T-helper 1 cell (primary cell): Measurements from ENCODE around the gene CREB5.

Experiments
- DNase-seq, 5 donors: peaks; one replicate each; pipeline ENCODE4 v3.0.0-alpha.2; 2012 to 2020

CREB5 gene

DNA sequence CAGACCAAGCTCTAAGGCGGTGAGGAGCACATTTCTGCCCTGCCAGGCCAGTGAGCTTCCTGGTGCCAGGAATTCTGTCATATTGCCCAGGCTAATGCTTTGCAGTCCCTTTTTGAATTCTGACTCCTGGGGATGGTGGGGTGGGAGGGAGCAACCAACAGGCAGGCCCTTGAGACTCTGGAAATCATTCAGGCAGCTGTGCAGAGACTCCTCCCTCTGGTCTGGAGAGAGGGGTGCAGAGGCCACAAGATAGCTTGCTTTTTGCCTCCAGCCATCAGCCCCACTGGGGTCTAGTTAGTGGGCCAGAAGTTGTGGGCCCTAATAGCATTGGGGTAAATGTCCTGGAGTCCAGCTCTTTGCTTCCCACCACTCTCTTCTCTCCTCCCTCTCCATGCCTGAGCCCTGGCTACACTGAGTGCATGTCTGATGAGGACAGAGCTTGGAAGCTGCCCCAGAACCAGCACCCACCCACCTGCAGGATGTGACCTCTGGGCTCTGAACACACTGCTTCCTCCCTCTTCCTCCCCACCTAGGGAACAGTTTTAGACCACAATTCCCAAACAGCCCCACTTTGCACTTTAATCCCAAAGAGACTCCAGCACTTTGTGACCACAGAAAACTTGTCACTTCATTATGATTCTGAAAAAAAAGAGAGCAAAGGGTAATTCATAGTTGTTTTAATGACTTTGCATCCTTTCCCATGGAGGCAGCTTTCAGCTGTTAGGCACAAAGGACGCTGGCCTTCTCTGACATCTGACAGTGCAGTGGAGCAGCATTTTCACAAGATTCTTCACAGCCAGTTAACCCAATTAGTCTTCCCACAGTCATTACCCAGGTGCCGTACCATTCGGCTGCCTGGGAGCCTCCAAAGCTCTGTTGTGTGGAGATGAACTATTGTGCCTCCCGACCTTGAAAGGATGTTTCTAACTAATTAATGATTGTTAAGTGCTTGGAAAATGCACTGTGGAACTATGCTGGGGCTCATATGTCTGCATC, 283.3 kb downstream of the CREB5 start:
- no peak for DNase-seq

DNA sequence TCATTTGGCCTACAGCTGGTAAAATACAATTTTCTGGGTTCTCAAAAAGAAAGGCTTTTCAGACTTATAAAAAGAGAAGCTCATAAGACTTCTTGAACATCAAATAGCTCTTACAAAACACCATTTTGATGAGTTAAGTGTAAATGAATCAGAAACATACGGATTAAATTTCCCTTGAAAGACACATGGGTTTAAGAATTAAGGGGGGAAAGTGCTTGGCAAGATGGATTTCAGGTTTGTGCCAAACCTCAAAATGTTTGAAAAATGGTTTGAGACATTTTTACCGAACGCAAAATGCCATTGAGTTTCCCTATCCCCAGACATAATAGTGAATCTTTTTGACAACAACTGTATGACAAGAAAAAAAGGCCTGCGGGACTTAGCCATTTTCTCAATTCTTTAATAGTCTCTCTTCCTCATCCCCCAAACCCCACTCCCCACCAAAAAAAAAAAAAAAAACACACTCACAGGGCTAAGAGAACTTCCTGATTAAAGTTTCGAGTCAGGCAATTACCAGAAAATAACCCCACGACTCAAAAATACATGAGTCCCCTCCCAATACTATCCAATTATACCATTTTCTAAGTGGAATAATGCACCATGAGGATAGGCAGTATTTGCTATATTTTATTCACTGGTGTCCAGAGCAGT, 285.7 kb downstream of the CREB5 start:
- no peak for DNase-seq

GRCh38 chr7:28698840-28699239, 286.5 kb downstream of the CREB5 start:
- DNase-seq, result no peak

DNA sequence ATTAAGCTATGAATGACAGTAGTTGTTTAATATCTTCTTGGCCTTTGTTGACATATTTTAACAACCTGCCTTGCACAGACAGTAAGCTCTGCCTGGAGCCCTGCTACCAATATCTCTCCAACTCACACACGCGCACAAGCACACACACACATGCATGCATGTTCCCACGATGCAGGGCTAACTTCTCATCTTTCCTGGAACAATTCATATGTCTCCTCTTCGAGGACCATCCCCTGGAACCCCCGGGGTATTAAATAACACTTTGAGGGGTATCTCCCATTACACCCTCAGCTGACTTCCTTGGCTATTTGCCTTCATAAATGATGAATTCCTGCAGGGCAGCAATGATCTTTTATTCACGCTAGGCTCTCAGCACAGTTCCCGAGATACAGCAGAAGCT, 287.8 kb downstream of the CREB5 start:
- DNase-seq, result no peak

GRCh38 chr7:28700790-28701203, 288.5 kb downstream of the CREB5 start:
- no peak for DNase-seq

DNA sequence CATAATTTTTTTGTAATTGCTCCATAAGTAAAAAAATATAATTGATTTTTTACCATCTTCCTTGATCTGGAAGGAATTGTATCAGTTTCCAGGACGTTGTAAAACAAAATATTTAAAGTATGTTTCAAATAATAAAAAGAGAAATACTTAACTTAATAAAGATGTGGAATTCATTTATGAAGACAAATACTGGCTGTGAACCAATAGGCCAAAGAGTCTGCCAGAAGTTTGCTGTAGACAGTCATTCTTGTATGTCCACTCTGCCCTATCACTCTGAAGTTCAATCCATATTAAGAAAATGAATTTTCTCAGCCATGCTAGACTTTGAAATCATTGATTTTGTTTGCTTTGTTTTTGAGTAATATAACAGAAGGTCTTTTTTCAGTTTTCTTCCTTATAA, 289.4 kb downstream of the CREB5 start:
- no peak for DNase-seq

DNA sequence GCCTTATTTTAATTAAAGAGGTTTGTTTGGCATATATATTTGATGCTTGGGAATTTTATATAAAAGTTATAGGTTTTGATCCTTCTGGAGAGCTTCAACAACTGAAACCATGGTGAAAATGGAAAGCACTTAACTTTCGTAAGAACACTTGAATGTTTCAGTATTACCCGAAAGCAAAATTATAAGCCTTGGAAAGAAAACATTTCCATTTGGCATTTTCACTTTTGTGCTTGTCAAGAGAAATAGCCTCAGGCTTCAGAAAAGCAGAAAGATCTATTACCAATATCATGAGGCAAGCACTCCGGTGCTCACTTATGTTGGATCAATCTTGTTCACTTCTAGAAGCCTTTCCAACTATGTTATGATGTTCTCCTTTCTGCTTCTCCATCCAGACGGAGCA, 289.9 kb downstream of the CREB5 start:
- no peak for DNase-seq

- no peak for DNase-seq
Measured at GRCh38 chr7:28703037-28703765, 290.9 kb downstream of the CREB5 start.

- no peak for DNase-seq
Measured at GRCh38 chr7:28704706-28705105, 292.4 kb downstream of the CREB5 start.

GRCh38 chr7:28705350-28705749, 293.0 kb downstream of the CREB5 start:
- DNase-seq, result no peak

- no peak for DNase-seq
Measured at GRCh38 chr7:28706584-28706983, 294.3 kb downstream of the CREB5 start.

DNA sequence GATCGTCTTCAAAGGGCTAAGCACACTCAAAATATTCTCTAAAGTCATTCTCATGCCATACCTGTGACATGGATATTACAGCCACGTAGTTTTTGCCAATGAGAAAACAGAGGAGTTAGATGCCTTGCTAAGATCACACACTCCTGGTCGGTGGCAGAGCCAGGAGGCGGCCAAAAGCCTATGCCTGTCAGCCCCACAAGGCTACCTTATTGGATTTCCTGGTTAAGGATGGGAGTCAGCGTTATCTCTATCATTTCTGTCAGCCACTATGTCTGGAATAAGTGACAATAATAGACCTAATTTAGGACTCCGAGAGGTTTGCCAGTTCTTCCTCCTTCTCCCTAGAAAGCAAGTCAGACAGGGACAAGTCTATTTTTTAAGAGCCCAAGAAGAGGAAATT, 295.0 kb downstream of the CREB5 start:
- no peak for DNase-seq

DNA sequence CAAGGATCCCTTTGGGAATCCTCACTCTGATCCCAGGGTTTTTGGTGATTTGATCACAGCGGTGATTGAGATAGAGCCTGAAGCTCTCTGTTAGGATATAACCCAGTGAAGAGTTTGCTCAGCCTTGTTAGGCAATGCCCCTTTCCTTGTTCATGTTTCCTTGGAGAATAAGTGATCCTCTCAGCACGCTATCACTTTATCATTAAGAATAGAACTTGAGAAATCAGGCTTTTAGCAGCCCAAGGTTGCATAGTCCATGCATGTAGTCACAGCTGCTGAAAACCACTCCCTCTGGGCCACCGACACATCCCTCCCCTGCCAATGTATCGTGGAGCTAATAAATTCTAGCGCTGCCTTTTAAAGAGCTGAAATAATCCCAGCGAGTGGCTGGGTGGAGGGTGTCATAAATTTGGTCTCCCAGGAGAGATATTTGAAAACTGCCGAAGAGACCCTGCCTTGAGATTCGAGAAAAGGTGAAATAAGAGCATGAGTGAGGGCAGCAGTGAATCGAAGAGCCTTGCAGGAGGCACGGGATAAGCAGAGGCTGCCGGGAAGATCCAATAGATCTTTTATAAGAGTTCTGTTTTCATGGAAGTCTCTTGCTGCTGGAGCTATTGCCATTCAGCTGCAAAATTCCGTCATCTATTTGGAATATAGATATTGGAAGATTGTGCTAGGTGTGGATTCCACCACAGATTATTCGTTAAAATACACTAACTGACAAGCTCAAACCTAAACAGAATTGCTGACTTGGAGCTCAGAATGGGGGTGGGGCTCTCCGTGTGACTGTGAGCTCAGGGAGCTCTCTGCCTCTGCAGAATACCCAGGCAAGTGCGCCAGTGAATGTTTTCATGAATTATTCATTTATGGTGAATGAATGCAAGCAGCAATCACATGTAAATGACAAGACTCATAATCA, 296.0 kb downstream of the CREB5 start:
- no peak for DNase-seq

DNA sequence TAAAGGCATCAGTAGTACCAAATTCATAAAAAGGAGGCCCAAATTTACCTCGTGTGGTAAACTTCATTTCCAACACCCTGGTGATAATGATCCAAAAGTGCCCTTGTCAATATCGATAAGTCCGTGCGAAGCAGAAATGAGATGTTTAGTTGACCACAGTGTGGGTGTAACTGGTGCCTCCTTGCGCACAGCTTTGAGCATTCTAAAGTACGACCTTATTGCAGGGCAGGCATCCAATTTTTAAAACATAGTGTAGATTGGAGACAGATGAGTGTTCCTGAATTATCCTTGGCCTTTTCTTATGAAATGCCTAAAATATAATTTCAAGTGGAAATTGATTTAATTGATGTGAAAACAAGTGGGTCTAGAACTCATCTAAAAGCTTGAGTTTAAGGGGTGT, 297.4 kb downstream of the CREB5 start:
- no peak for DNase-seq

GRCh38 chr7:28711114-28711513, 298.8 kb downstream of the CREB5 start:
- DNase-seq, result no peak

- no peak for DNase-seq
Measured at GRCh38 chr7:28714459-28715120, 302.3 kb downstream of the CREB5 start.

DNA sequence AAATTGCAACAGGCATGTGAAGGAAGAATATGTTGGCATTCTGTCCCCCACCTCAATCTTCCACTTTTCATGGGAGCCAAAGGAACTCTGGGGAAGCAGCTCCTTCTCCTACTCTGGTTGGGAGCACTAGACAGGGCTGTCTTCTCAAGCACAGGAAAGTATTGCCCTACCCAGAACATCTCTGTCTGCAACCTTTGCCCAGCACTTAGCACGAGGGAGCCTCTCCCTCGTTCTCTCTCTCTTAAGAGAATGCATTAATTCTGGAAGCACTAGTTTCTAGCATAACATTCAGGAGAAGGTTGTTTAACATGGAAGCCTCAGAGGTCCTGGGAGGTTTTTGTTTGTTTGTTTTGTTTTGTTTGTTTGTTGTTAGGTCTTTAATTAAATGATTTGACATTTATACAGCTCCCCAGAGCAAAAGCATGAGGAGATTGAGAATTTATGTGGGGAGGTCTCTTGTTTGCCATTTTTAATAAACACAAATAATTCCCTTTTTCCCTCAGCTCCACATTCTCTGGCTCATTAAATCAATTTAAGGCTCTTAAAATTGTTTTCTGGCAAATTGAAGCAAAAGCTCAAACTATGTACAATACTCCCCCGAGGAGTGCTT, 305.2 kb downstream of the CREB5 start:
- DNase-seq, result no peak

- no peak for DNase-seq
Measured at GRCh38 chr7:28718055-28718481, 305.8 kb downstream of the CREB5 start.

DNA sequence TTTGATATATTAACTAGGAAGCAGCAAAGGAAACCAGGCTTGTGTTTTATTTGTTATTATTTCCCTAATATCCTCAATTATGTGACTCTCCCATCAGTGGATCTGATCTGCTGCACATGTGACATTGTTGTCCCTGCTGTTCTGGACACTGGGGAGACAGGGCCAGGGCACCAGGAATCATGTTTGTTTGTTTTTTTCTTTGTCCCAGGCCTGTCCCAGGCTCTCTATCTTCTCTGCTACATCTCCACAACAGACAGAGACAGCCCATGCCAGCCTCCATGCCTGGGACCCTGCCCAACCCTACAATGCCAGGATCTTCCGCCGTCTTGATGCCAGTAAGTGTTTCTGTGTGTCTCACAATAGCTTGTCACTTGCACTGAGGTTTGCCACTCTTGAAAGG, 306.2 kb downstream of the CREB5 start:
- DNase-seq, result no peak

- DNase-seq, result no peak
Measured at GRCh38 chr7:28722684-28723083, 310.4 kb downstream of the CREB5 start.

DNA sequence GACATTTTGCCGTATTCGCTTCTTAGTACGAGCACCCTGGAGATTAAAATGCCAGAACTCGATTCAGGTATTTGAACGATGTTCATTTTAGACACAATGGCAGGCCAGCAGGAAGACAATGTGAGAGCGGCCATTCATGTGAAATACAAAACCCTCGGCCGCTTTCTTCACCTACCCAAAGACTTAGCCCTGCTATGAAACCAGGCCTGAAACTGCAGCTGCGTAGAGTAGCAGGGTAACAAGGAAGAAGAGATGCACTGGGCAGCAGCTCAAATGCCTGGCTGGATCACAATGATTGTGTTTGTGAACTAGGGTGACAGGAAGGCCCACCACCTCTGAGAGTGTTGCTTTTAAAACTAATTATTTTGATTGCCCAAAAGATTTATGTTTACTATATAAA, 311.0 kb downstream of the CREB5 start:
- DNase-seq, result no peak
